ENCODE measurements around the gene MEIS2. TPM values are rescaled to one million over a fixed set of nuclear protein-coding genes. Genes with fewer than 3 reads are reported as not detected.

The MEIS2 gene
- total RNA-seq, 1 experiment from 2014 or later: 9.3 TPM

- H3K27ac ChIP-seq (ENCODE audit: low read depth, low read length, poor library complexity, severe bottlenecking): no peak overlapping the region
These were observed 182.7 kb downstream of the MEIS2 start for GRCh38 chr15:36917411-36918267.

GRCh38 chr15:36914960-36915808 is 185.2 kb downstream of the MEIS2 start:
- no peaks in the 10 kb centered on the region for H3K4me1 ChIP-seq (ENCODE audit: insufficient read depth, low read length, poor library complexity, severe bottlenecking)
- H3K27me3 ChIP-seq (replicated peaks; ENCODE audit: insufficient read depth, low read depth, low read length, poor library complexity): no peaks in the 10 kb centered on the region
- no TSS peak for BruUV-seq (replicated peaks)
- ChIA-PET CTCF (no interaction called here), POLR2A (ENCODE audit: low non-redundant PET) (no interaction called here)
- no peak for TF ChIP-seq CTCF (conservative IDR thresholded peaks at IDR 0.05; ENCODE audit: low read depth, low read length)
- no peaks in the 10 kb centered on the region for H3K36me3 ChIP-seq (ENCODE audit: insufficient read depth, low read length, poor library complexity, severe bottlenecking)
- intact Hi-C loops (cut with micrococcal nuclease; ENCODE audit: unreplicated experiment): no loop called here
- H3K4me3 ChIP-seq (ENCODE audit: low read depth, low read length, poor library complexity, severe bottlenecking): no peak overlapping the region
- H3K9me3 ChIP-seq (ENCODE audit: low read depth, low read length, poor library complexity, severe bottlenecking): no peaks in the 10 kb centered on the region
- DNase-seq (ENCODE audit: low spot score): no peak
- H3K27ac ChIP-seq (ENCODE audit: low read depth, low read length, poor library complexity, severe bottlenecking): no peak overlapping the region

More at GRCh38 chr15:36917411-36918267, 182.7 kb downstream of the MEIS2 start:
- Histone ChIP-seq H3K9me3 (ENCODE audit: low read depth, low read length, poor library complexity, severe bottlenecking) (no peaks in the 10 kb centered on the region), H3K4me3 (ENCODE audit: low read depth, low read length, poor library complexity, severe bottlenecking) (no peak overlapping the region), H3K36me3 (ENCODE audit: insufficient read depth, low read length, poor library complexity, severe bottlenecking) (no peaks in the 10 kb centered on the region), H3K27me3 (replicated peaks; ENCODE audit: insufficient read depth, low read depth, low read length, poor library complexity) (no peaks in the 10 kb centered on the region), H3K4me1 (ENCODE audit: insufficient read depth, low read length, poor library complexity, severe bottlenecking) (no peaks in the 10 kb centered on the region)
- ChIA-PET CTCF (no interaction called here), POLR2A (ENCODE audit: low non-redundant PET) (no interaction called here)
- DNase-seq (ENCODE audit: low spot score): no peak
- TF ChIP-seq CTCF (conservative IDR thresholded peaks at IDR 0.05; ENCODE audit: low read depth, low read length) (no peak), EZH2 (IDR thresholded peaks at IDR 0.05; ENCODE audit: borderline replicate concordance, low read depth, low read length, poor library complexity, severe bottlenecking) (no peak)
- intact Hi-C loops (cut with micrococcal nuclease; ENCODE audit: unreplicated experiment): no loop called here
- no TSS peak for BruUV-seq (replicated peaks)

- no peak for DNase-seq (ENCODE audit: low spot score)
- Histone ChIP-seq H3K36me3 (ENCODE audit: insufficient read depth, low read length, poor library complexity, severe bottlenecking) (no peaks in the 10 kb centered on the region), H3K27ac (ENCODE audit: low read depth, low read length, poor library complexity, severe bottlenecking) (no peak overlapping the region), H3K9me3 (ENCODE audit: low read depth, low read length, poor library complexity, severe bottlenecking) (no peaks in the 10 kb centered on the region), H3K4me3 (ENCODE audit: low read depth, low read length, poor library complexity, severe bottlenecking) (no peak overlapping the region), H3K27me3 (replicated peaks; ENCODE audit: insufficient read depth, low read depth, low read length, poor library complexity) (no peaks in the 10 kb centered on the region), H3K4me1 (ENCODE audit: insufficient read depth, low read length, poor library complexity, severe bottlenecking) (no peaks in the 10 kb centered on the region)
- intact Hi-C loops (cut with micrococcal nuclease; ENCODE audit: unreplicated experiment): no loop called here
- POLR2A ChIA-PET (ENCODE audit: low non-redundant PET): no interaction called here
- TF ChIP-seq CTCF (conservative IDR thresholded peaks at IDR 0.05; ENCODE audit: low read depth, low read length) (no peak), EZH2 (IDR thresholded peaks at IDR 0.05; ENCODE audit: borderline replicate concordance, low read depth, low read length, poor library complexity, severe bottlenecking) (no peak)
- CTCF ChIA-PET: no interaction called here
- BruUV-seq (replicated peaks): no TSS peak
These were observed 185.9 kb downstream of the MEIS2 start for GRCh38 chr15:36914466-36914865.

Measured in A673 (cell line).